ENCODE measurements around the gene ADAM12.

Gene ADAM12

GRCh38 chr10:126021833-126022500 lies 366.3 kb downstream of the ADAM12 start:
- TF ChIP-seq CTCF (IDR thresholded peaks at IDR 0.05), result no peak
- Histone ChIP-seq H3K27me3 (no peaks in the 10 kb centered on the region), H3K27ac (no peak overlapping the region), H3K4me3 (ENCODE audit: low read depth in 1 of 2, low read length in 1 of 2) (no peak overlapping the region), H3K9me3 (no peaks in the 10 kb centered on the region), H3K4me1 (ENCODE audit: control insufficient read depth in 1 of 2, insufficient read depth in 1 of 2, low read depth in 1 of 2, low read length in 1 of 2) (no peaks in the 10 kb centered on the region), H3K36me3 (no peaks in the 10 kb centered on the region)

- no peaks in the 10 kb centered on the region for H3K4me1 ChIP-seq (ENCODE audit: control insufficient read depth in 1 of 2, insufficient read depth in 1 of 2, low read depth in 1 of 2, low read length in 1 of 2)
- H3K9me3 ChIP-seq, result no peaks in the 10 kb centered on the region
- no peak overlapping the region for H3K4me3 ChIP-seq (ENCODE audit: low read depth in 1 of 2, low read length in 1 of 2)
- no peaks in the 10 kb centered on the region for H3K36me3 ChIP-seq
- H3K27ac ChIP-seq, result no peak overlapping the region
- TF ChIP-seq CTCF (IDR thresholded peaks at IDR 0.05), result no peak
- H3K27me3 ChIP-seq, result no peaks in the 10 kb centered on the region
Measured at GRCh38 chr10:126017961-126018560, 370.2 kb downstream of the ADAM12 start.

GRCh38 chr10:126016882-126017281 lies 371.4 kb downstream of the ADAM12 start:
- no peak for TF ChIP-seq CTCF (IDR thresholded peaks at IDR 0.05)
- Histone ChIP-seq H3K27me3 (no peaks in the 10 kb centered on the region), H3K4me1 (ENCODE audit: control insufficient read depth in 1 of 2, insufficient read depth in 1 of 2, low read depth in 1 of 2, low read length in 1 of 2) (no peaks in the 10 kb centered on the region), H3K36me3 (no peaks in the 10 kb centered on the region), H3K9me3 (no peaks in the 10 kb centered on the region), H3K4me3 (ENCODE audit: low read depth in 1 of 2, low read length in 1 of 2) (no peak overlapping the region), H3K27ac (no peak overlapping the region)

GRCh38 chr10:126016156-126016805 lies 372.0 kb downstream of the ADAM12 start:
- H3K4me3 ChIP-seq (ENCODE audit: low read depth in 1 of 2, low read length in 1 of 2), result no peak overlapping the region
- no peaks in the 10 kb centered on the region for H3K4me1 ChIP-seq (ENCODE audit: control insufficient read depth in 1 of 2, insufficient read depth in 1 of 2, low read depth in 1 of 2, low read length in 1 of 2)
- no peaks in the 10 kb centered on the region for H3K9me3 ChIP-seq
- no peak for TF ChIP-seq CTCF (IDR thresholded peaks at IDR 0.05)
- H3K27me3 ChIP-seq, result no peaks in the 10 kb centered on the region
- H3K36me3 ChIP-seq, result no peaks in the 10 kb centered on the region
- H3K27ac ChIP-seq, result no peak overlapping the region

- Histone ChIP-seq H3K27ac (no peak overlapping the region), H3K36me3 (no peaks in the 10 kb centered on the region), H3K4me1 (ENCODE audit: control insufficient read depth in 1 of 2, insufficient read depth in 1 of 2, low read depth in 1 of 2, low read length in 1 of 2) (no peaks in the 10 kb centered on the region), H3K27me3 (no peaks in the 10 kb centered on the region), H3K4me3 (ENCODE audit: low read depth in 1 of 2, low read length in 1 of 2) (no peak overlapping the region), H3K9me3 (no peaks in the 10 kb centered on the region)
- no peak for TF ChIP-seq CTCF (IDR thresholded peaks at IDR 0.05)
Measured at GRCh38 chr10:126015413-126015812, 372.9 kb downstream of the ADAM12 start.

All from neutrophil (primary cell).